NCI-H510A treated with DMSO at 0.1 percent for 48 hours (cell line): ENCODE data around the gene OR10W1.

Experiments used
- DNase-seq: peaks from one replicate; lab custom pipeline; 2025; lab: John Stamatoyannopoulos, UW

OR10W1 gene, protein sequence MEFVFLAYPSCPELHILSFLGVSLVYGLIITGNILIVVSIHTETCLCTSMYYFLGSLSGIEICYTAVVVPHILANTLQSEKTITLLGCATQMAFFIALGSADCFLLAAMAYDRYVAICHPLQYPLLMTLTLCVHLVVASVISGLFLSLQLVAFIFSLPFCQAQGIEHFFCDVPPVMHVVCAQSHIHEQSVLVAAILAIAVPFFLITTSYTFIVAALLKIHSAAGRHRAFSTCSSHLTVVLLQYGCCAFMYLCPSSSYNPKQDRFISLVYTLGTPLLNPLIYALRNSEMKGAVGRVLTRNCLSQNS

DNA sequence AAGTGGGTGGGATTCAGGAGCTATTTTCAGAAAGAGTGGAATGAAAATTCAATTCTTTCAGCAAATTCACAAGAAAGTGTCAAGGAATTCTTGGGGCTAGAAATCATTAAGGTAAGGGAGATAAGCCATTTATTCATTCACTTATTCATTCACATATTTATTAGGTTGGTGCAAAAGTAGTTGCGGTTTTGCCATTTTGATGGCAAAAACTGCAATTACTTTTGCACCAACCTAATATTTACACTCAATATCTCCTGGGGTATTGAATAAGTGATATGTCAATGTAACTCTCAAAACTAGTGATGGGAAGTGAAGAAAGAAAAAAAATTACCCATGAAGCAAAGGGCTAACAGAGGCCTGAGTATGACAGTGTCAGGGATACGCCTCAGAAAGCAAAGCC lies at the start of gene OR10W1:
Gene OR10W1 (minus strand): TSS at position 119 of the 400 bp plus-strand sequence. CDS start 402 bp downstream, outside the sequence.
- no peak for DNase-seq

DNA sequence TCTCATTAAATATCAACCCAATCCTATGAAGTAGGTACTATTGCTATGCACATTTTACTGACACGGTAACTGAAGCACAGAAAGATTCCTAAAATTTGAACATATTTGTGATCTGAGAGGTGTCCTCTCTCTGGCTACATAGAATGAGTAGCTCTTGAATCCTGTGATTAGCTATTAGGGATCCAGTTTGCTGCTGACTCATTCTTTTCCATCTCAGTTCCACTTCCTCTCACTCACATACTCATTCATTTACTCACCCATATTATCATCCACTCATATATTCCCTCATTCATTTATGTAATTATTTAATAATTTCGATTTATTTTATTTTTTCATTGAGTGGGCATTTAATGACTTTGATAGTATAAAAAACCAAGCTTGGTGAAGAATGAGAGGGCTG lies 48.1 kb upstream of the OR10W1 start:
- no peak for DNase-seq

DNA sequence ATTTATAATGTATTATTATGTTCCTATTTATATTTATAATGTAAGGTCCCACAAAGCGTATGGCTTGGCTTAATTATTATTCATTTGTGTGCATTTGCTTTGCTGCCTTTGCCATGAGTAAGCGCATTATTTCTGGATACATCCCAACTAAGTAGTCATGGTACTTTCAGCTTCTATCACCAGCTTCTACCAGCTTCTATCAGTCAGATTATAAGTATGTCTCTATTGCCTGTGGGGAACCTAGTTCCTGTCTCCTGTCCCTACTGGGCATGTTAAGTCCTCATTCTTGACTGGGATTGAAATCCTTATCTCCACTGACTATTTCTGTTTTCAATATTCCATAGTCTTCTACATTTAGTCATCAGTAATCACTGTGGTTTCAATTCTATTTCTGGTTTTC lies 33.5 kb upstream of the OR10W1 start:
- no peak for DNase-seq

DNA sequence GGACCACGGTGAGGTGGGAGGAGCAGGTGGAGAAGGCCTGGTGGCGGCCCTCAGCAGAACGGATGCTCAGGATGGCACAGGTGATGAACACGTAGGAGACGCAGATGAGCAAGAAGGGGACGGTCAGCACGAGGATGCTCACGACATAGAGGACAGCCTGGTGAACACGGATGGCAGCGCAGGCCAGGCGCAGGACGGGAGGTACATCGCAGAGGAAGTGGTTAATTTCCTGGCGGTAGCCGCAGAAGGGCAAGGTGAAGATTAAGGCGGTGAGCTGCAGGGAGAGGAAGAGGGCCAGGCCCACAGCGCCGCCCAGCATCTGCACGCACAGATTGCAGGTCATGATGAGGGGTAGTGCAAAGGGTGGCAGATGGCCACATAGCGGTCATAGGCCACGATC lies 24.0 kb upstream of the OR10W1 start:
- DNase-seq = no peak

DNA sequence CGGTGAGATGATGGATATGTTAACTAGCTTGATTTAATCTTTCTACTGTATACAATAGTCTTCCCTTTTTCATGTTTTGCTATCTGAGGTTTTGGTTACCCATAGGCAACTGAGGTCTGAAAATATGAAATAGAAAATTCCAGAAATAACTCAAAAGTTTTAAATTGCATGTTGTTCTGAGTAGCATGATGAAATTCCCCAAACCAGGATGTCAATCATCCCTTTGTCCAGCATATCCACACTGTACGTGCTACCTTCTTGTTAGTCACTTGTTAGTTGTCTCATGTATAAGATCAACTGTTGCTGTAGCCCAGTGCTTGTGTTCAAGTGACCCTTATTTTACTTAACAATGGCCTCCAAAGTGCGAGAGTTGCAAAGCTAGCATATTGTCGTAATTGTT lies 21.2 kb upstream of the OR10W1 start:
- no peak for DNase-seq

DNA sequence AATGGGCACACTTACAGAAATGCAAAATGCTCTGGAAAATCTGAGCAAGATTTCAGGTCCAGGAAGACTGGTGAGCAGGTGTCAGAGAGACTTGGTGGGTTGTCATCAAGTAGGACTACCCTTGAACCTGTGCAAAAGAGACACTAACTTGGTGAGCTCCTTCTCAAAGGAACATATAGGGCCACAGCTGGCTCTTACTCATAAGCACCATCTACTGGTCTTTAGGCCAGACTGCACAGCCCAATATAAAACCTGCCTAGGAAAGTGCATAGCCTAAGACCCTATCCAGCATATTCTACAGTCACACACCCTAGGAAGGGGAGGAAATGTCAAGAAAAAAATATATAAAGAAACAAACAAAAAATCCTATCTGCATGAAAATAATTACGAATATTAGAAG lies 18.2 kb upstream of the OR10W1 start:
- DNase-seq = no peak

DNA sequence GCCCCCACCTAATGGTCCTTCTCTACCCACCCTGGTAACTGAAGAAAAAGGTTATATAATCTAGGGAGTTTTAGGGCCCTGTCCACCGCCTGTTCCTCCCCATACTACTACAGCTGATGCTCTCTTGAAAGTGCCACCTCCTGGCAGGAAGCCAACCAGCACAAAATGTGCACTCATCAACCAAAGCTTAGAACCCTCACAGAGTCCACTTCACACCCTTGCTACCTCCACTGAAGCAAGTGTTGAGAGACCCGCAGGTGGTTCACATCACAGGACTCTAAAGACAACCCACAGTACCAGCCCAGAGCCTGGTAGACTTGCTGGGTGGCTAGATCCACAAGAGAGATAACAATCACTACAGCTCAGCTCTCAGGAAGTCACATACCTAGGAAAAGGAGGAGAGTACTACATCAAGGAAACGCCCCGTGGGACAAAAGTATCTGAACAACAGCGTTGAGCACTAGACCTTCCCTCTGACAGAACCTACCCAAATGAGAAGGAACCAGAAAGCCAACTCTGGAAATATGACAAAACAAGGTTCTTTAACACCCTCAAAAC lies 17.5 kb upstream of the OR10W1 start:
- no peak for DNase-seq

DNA sequence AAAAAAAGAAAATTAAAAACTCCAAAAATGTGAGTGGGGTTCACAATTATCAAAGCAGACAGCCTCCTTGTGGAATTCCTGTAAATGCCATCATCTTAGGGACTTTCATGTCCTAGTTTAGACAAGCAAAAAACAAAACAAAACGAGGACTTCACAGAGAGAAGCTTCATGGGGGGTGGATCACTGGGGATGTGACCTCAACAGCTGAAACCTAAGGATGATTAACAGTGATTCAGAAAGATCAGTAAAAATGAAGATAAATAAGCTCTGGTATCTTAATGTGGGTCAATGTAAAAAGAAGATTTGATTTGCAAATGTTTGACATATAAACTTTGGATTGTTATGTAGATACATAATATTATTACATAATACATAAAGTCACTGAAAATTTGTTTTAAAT lies 8.1 kb upstream of the OR10W1 start:
- DNase-seq = no peak

DNA sequence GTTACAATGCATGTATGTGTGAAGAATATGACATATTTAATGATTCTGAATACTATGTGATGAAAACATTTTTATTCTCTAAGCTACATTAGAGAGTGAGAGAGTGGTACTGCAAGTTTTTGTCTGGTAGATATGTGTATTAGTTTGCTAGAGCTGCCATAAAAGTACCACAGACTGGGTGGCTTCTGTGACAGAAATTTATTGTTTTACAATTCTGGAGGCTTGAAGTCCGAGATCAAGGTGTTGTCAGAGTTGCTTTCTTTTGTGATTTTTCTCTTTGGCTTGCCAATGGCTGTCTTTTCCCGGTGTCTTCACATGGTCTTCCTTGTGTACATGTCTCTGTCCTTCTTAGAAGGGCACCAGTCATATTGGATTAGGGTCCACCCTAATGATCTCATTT lies 6.9 kb upstream of the OR10W1 start:
- no peak for DNase-seq

DNA sequence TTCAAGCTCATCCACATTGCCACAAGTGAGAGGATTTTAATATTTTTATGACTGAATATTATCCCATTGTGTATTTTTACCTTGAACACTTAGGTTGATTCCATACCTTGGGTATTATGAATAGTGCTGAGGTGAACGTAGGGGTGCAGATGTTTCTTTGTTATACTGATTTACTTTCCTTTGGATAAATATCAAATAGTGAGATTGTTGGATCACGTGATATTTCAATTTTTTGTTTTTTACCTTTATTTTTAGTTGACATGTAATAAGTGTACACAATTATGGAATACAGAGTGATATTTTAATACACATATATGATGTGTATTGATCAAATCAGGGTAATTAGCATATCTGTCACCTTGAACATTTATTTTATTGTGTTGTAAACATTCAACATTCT lies 8.1 kb downstream of the OR10W1 start:
- DNase-seq = no peak

DNA sequence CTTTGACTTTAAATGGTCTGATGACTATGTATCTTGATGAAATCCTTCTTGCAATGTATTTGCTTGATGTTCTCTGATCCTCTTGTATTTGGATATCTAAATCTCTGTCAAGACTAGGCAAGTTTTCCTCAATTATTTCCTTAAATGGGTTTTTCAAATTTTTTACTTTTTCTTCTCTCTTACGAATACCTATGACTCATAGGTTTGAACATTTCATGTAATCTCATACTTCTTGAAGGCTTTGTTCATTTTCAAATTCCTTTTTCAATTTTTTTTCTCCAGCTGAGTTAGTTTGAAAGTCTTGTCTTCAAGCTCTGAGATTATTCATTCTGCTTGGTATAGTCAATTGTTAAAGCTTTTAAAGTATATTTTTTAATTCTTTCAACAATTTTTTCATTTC lies 13.1 kb downstream of the OR10W1 start:
- no peak for DNase-seq

DNA sequence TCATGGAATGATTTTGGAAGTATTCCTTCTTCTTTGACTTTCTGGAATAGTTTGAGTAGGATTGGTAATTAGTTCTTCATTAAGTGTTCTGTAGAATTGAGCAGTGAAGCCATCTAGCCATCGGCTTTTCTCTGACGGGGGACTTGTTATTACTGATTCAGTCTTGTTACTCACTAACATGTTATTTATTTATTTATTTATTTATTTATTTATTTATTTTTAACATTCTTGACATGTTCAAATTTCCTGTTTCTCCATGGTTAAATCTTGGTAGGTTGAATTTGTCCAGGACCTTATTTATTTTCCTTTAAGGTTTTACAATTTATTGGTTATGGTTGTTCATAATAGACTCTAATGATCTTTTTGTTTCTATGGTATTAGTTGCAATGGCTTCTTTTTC lies 24.1 kb downstream of the OR10W1 start:
- no peak for DNase-seq

DNA sequence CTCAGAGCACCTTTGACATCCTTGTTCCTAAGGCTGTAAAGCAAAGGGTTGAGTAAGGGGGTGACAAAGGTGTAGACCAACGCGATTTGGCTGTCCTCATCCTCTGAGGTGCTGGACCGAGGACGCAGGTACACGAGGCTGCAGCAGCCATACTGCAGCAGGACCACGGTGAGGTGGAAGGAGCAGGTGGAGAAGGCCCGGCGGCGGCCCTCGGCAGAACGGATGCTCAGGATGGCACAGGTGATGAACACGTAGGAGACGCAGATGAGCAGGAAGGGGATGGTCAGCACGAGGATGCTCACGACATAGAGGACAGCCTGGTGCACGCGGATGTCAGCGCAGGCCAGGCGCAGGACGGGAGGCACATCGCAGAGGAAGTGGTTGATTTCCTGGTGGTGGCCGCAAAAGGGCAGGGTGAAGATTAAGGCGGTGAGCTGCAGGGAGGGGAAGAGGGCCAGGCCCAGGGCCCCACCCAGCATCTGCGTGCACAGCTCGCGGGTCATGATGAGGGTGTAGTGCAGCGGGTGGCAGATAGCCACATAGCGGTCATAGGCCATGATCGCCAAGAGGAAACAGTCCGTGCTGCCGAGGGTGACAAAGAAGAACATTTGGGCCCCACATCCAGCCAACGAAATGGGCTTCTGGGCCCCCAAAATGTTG lies 40.0 kb downstream of the OR10W1 start:
- DNase-seq = no peak

DNA sequence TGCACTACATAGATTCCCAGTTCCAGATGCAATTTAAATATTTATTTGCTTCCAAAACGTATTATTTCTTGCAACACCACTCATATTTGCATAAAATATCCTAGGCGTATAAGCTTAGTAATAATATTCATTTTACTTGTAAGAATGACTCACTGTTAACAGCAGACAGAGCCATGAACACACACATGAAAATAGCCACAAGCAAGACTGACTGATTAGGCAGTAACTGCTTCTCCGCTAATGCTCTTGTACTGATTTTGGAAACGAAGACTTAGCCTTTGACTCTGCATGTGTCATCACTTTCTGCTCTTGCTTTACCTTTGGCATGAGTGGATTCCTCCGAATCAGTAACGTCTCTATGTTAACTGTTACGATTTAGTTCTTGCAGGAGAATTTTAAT lies 45.3 kb downstream of the OR10W1 start:
- no peak for DNase-seq
